ENCODE results near the gene LAT.
A peak's percentile ranks its signal among the peaks of the same experiment; 100 is the strongest.
"Not testable (repeated sequence)": the region's sequence is repeated elsewhere in the genome, so short reads cannot be mapped to it uniquely, and the experiment has no call there.

The LAT gene

DNA sequence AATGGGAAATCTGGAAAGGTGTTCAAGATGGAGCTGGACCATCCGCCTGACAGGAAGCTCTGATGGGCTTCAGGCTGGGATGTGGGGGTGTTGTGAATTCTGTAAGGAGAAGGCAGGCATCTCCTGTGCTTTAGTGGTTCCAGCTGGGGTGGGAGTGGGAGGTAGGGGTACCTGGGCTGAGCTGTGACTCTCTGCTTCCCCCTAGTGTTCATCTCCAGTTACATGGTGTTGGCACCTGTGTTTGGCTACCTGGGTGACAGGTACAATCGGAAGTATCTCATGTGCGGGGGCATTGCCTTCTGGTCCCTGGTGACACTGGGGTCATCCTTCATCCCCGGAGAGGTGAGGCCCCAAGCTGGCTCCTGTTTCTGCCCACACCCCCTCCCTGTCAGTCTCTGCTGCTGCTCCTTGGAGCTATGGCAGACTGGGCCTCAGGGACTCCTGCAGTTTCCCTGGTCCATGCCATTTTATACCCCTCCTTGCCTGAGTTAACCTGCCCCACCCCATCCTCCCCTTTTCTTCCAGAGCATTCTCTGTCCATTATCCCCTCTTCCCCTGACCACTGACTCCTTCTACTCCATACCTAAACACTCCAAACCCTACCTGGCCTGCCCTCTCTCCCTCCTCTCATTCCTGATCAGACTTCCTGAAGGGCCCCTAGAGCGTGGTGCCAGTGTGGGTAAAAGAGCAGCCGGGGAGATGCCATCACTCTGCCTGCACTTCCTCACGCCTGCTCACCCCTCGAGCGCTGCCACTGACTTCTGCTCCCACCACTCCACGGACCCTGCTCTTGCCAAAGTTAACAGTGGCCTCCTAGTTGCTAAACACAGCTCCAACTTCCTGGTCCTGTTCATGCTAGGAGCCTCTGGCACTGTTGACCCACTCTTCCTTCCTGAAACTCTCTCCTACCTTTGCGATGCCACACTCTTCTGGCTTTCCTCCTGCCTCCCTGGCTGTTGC lies 6.9 kb upstream of the LAT start:
- no peak for DNase-seq (ENCODE audit: low read depth, low spot score)

- DNase-seq (ENCODE audit: low read depth, low spot score): not testable (repeated sequence)
Measured at GRCh38 chr16:28980330-28980729, 4.5 kb upstream of the LAT start.

DNA sequence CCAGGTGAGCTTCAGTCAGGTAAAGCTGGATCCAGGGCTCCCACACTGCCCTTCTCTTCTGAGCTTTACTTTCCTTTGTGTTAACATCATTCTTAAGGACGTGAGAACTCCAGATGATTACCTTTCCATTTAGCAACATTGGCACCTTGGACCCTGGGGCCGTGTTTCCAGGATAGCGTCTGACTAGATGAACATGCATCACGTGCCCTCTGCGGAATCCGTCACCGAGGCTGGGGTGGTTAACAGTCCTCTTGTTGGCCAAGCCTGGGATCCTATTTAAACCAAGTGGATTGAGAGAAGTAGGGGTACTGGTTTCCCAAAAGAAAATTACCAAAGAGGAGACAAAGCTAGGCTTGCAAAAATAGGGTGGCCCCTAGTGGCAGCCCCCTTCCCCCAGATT lies 3.9 kb upstream of the LAT start:
- no peak for DNase-seq (ENCODE audit: low read depth, low spot score)

GRCh38 chr16:28981517-28981916 lies 3.3 kb upstream of the LAT start:
- no peak for DNase-seq (ENCODE audit: low read depth, low spot score)

DNA sequence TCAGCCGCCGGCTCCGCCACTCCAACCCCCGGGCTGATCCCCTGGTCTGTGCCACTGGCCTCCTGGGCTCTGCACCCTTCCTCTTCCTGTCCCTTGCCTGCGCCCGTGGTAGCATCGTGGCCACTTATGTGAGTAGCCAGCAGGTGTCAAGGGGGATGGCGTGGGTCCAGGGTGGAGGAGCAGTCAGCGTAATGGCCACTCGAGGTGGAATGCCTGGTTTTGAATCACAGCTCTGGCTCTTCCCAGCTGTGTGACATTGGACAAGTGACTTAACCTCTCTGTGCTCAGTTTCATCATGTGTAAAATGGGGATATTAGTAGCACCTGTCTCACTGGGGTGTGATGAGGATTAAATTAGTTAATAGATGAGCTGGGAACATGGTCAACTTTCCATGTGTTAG lies 2.4 kb upstream of the LAT start:
- no peak for DNase-seq (ENCODE audit: low read depth, low spot score)

DNA sequence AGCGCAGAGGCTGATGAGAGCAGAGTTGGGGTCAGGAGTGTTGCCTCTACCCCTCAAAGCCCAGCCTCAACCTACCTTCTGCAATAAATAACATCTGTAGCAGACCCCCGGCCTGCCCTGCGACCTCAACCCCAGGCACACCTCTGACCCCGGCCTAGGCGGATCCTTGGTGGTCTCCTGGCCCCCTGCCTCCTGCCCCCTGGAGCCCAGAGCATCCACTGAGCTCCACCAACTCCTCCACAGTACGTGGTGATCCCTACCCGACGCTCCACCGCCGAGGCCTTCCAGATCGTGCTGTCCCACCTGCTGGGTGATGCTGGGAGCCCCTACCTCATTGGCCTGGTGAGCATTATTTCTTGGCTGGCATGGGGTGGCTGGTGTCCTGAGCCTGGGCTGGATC lies 1.9 kb upstream of the LAT start:
- DNase-seq (ENCODE audit: low read depth, low spot score): no peak

- no peak for DNase-seq (ENCODE audit: low read depth, low spot score)
Measured at GRCh38 chr16:28983644-28984043, 1.2 kb upstream of the LAT start.

GRCh38 chr16:28984091-28984490 lies 761 bp upstream of the LAT start:
- no peak for DNase-seq (ENCODE audit: low read depth, low spot score)

GRCh38 chr16:28985211-28986041 lies 574 bp downstream of the LAT start:
- no peak for DNase-seq (ENCODE audit: low read depth, low spot score)

DNA sequence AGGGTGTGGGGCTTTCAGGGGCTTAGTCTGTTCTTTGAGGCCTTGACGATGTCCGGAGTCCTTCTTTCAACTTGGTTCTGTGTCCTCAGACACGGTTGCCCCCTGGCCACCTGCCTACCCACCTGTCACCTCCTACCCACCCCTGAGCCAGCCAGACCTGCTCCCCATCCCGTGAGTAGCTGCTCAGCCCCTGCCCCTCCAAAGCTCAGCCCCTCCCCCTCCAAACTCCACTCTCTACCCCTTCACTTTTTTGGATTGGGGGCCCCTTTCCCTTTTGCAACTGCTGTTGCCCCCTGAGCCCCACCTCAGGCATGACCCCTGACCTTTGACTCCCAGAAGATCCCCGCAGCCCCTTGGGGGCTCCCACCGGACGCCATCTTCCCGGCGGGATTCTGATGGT lies 1.2 kb downstream of the LAT start:
- no peak for DNase-seq (ENCODE audit: low read depth, low spot score)

GRCh38 chr16:28986492-28986891 lies 1.6 kb downstream of the LAT start:
- DNase-seq (ENCODE audit: low read depth, low spot score): no peak

GRCh38 chr16:28987170-28987853 lies 2.5 kb downstream of the LAT start:
- no peak for DNase-seq (ENCODE audit: low read depth, low spot score)

GRCh38 chr16:28989363-28989762 lies 4.5 kb downstream of the LAT start:
- DNase-seq (ENCODE audit: low read depth, low spot score): no peak

- DNase-seq (ENCODE audit: low read depth, low spot score): peak; percentile 53
Measured at GRCh38 chr16:28990375-28991040, 5.7 kb downstream of the LAT start.

DNA sequence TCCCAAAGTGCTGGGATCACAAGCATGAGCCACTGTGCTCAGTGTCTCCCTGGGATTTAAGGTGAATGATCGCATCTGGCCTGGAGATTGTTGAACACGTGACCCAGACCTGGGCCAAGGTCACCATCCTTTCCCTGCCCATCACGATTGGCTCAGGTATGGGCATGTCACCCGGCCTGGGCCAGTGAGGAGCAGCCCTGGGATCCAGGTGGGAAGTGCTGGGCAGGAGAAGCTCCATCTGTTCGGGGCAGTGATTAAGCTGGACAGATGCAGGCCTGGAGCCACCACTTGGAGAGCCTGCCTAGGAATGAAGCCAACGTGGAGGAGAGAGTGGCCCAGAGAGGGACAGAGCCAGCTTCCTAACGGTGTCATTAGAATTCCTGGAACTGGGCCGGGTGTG lies 6.8 kb downstream of the LAT start:
- no peak for DNase-seq (ENCODE audit: low read depth, low spot score)

GRCh38 chr16:28992496-28992895 lies 7.6 kb downstream of the LAT start:
- no peak for DNase-seq (ENCODE audit: low read depth, low spot score)

DNA sequence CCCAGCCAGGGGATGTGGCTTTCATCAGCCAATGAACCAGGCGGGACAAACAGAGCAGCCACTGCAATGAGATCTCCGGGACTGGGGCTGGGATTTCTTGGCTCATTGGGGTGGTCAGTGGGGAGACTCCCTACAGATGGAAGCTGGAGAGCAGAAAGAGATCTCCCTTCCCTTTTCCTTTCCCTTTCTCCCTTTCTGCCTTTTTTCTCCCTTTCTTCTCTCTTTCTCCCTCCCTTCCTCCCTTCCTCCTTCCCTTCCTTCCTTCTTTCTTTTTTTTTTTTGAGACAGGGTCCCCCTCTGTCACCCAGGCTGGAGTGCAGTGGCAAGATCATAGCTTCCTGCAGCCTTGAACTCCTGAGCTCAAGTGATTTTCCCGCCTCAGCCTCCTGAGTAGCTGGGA lies 14.0 kb downstream of the LAT start:
- no peak for DNase-seq (ENCODE audit: low read depth, low spot score)

DNA sequence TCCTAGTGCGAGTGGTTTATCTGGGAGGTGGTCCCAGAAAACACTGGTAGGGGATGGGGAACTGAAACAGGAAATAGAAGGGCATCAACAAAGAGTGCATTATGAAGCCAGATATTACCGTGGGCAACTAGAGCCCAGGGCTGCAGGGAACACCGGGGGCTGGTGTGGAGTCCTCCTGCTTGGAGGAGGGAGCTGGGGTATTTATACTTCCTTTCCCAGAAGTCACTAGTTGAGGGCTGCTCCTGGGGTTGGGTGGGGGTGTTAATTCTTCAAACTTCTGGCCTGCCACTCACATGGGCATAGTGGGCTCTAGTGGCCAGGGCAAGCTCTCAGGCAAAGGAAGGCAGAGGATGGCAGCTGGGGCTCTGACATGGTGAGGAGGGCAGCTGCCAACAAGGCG lies 14.7 kb downstream of the LAT start:
- DNase-seq (ENCODE audit: low read depth, low spot score): no peak

GRCh38 chr16:29000019-29000418 lies 15.2 kb downstream of the LAT start:
- DNase-seq (ENCODE audit: low read depth, low spot score): no peak

- not testable (repeated sequence) for DNase-seq (ENCODE audit: low read depth, low spot score)
Measured at GRCh38 chr16:29004496-29005139, 19.8 kb downstream of the LAT start.
